HG03469 (cell line): ENCODE results near the gene STBD1.
"Not testable (repeated sequence)": the region's sequence is repeated elsewhere in the genome, so short reads cannot be mapped to it uniquely, and the experiment has no call there.

Source experiments
- ATAC-seq: cut with Tn5 transposase; IDR thresholded peaks from one replicate; pipeline ENCODE4 v1.9.1; 2021; ENCODE audit warnings: mild to moderate bottlenecking, moderate library complexity, moderate number of reproducible peaks; ENCODE audit not compliant: unreplicated experiment

Gene STBD1

DNA sequence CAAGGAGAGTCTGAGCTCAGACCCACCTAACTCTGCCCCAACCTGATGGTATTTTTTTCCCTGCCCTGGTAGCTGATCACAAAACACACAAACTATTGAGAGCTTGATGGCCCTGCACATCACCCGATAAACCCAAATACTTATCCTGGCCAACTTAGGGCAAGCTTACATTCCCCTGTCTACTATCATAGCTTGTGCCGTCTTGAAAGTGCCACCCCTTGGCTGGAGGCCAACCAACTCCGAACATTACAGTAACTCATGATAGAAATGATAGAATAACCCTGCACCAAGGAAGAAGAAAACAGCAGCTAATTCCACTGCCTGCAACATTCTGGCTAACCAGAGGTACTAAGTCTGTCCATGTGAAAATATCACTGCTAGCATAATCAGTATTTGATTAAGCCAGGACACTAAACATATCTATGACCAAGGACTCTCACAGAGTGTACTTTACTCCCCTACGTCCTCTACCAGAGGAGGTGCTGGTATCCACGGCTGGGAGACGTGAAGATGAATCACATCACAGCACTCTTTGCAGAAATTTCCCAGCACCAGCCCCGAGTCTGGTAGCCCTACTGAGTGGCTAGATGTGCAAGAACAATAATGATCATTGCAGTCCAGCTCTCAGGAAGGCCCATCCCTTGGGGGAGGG, 8.9 kb downstream of the STBD1 start:
- no peak for ATAC-seq

- no peak for ATAC-seq
Observed at GRCh38 chr4:76316131-76316530, 9.6 kb downstream of the STBD1 start.

DNA sequence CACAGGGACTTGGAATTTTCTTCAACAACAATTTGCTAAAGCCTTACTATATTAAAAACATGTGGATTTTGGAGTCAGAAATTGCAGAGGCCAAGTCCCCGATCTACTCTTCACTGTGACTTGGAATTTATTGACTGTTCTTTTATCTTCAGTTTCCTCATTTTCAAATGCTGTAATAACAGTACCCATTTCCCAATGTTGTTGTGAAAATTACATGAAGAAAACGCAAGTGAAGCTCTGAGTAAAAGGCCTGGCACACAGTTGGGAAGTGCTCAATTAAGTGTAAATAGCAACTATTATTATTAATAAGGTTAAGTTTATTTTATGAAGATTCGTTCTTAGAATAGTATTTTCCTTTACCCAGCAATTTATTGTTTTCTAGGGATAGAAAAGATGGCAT, 15.7 kb downstream of the STBD1 start:
- no peak for ATAC-seq

DNA sequence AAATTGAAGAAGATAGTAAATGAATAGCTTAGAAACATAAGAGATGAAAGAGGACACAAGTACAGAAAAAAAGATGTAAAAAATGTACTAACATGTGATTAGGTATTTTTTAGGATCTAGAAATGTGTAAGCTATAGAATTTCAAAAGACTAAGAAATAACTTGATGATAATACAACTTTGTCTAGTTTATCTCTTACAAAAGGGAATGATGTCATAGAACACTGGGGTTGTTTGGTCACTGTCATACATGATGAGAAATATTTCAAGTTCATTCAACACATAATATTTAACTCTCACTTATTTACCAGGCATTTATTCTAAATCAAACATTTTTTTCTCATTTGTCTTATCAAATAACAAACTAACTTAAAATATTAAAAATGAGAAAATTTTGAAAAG, 18.5 kb downstream of the STBD1 start:
- no peak for ATAC-seq

DNA sequence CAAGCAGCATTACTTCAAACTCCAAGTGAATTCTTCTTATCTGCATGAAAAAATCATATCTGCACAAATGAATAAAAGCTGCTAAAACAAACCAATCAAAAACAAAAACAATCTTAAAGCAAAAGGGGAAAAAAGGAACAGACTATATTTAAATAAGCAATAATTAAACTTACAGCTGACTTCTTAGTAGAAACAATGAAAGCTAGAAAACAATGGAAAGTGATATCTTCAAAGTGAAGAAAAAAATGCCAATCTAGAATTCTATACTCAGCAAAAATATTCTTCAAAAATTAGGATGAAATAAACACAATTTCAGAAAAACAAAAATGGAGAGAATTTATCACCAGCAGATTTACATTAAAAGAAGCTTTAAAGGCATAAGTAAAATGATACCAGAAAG, 20.0 kb downstream of the STBD1 start:
- no peak for ATAC-seq

- ATAC-seq = no peak
Observed at GRCh38 chr4:76334885-76335284, 28.4 kb downstream of the STBD1 start.

- ATAC-seq = no peak
Observed at GRCh38 chr4:76339364-76339763, 32.8 kb downstream of the STBD1 start.

- ATAC-seq = no peak
Observed at GRCh38 chr4:76341063-76341462, 34.5 kb downstream of the STBD1 start.

- ATAC-seq = no peak
Observed at GRCh38 chr4:76342191-76342590, 35.7 kb downstream of the STBD1 start.

- no peak for ATAC-seq
Observed at GRCh38 chr4:76342803-76343202, 36.3 kb downstream of the STBD1 start.

- no peak for ATAC-seq
Observed at GRCh38 chr4:76354517-76355473, 48.3 kb downstream of the STBD1 start.

DNA sequence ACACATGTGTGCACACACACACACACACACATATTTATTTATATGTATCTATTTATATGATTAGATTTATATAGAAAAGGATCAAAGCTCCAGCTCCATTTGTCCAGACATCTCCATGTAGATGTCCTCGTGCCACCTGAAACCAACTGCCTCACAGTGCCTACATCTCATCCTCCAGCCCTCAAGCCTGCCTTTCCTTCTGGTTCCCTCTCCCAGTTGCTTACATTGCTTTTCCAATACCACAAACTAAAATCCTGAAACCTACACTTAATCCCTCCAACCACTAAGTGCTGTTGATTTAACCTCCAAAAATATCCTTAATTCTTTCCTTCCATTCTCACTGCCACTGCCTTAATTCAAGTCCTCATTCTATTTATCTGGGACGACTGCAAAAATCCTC, 51.4 kb downstream of the STBD1 start:
- ATAC-seq = no peak

DNA sequence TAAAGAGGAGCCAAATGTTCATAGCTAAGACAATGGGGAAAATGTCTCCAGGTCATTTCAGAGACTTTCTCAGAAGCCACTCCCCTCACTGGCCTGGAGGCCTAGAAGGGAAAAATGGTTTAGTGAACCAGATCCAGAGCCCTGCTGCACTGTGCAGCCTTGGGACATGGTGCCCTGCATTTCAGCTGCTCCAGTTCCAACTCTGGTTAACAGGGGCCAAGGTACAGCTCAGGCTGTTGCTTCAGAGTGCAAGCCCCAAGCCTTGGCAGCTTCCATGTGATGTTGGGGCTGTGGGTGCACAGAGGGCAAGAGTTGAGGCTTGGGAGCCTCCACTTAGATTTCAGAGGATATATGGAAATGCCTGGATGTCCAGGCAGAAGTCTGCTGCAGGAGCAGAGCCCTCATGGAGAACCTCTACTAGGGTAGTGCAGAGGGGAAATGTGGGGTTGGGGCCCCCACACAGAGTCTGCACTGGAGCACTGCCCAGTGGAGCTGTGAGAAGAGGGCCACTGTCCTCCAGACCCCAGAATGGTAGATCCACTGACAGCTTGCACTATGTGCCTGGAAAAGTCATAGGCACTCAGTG, 53.4 kb downstream of the STBD1 start:
- not testable (repeated sequence) for ATAC-seq
